HepG2 (cell line): Measurements from ENCODE around the gene PODXL2. TPM values are rescaled to one million over a fixed set of nuclear protein-coding genes. Genes with fewer than 3 reads are reported as not detected.

Experiments
- CENPT ChIP-seq: sonication (generic); formaldehyde crosslinking; IDR thresholded peaks from 2 replicates; pipeline ENCODE4 v1.8.0; 2022; ENCODE audit warnings: low read depth, mild to moderate bottlenecking, moderate library complexity, missing genetic modification reagents
- CTCF ChIP-seq: sonication (generic); formaldehyde crosslinking; IDR thresholded peaks from 2 replicates; pipeline ENCODE4 v1.5.0; 2020; ENCODE audit warnings: mild to moderate bottlenecking, missing genetic modification reagents, moderate library complexity
- HDAC6 ChIP-seq: fragments of 200-600 bp; sonication (generic); IDR thresholded peaks from 2 replicates; pipeline ENCODE4 v1.7.0; 2017; ENCODE audit warnings: mild to moderate bottlenecking, antibody characterized with exemption, low read length, low read depth
- HIC2 ChIP-seq: sonication (generic); formaldehyde crosslinking; IDR thresholded peaks from 2 replicates; pipeline ENCODE4 v1.9.0; 2022; ENCODE audit warnings: low read depth, missing genetic modification reagents
- MAZ ChIP-seq, 2 experiments: sonication (generic) in 1 of 2; formaldehyde crosslinking in 1 of 2; IDR thresholded peaks; 2 replicates each; pipeline versions ENCODE4 v1.5.0 to v1.6.1; 2012 to 2020; ENCODE audit warnings: low read depth in 2 of 2, mild to moderate bottlenecking in 2 of 2, borderline replicate concordance in 1 of 2, improper control_type of control experiment in 1 of 2, low read length in 1 of 2, missing genetic modification reagents in 1 of 2, moderate library complexity in 1 of 2
- NFYB ChIP-seq: sonication (generic); formaldehyde crosslinking; IDR thresholded peaks from 2 replicates; pipeline ENCODE4 v1.4.0; 2020; ENCODE audit warnings: missing genetic modification reagents
- NFYC ChIP-seq: IDR thresholded peaks from 2 replicates; pipeline ENCODE4 v1.6.1; 2016; ENCODE audit warnings: missing genetic modification reagents, missing compliant biosample characterization
- POGZ ChIP-seq: sonication (generic); formaldehyde crosslinking; IDR thresholded peaks from 2 replicates; pipeline ENCODE4 v1.4.0; 2020; ENCODE audit warnings: mild to moderate bottlenecking, missing genetic modification reagents
- RERE ChIP-seq: IDR thresholded peaks from 2 replicates; pipeline ENCODE4 v1.6.1; 2016; ENCODE audit warnings: low read depth, missing genetic modification reagents, missing compliant biosample characterization
- SAFB2 ChIP-seq: sonication (generic); formaldehyde crosslinking; IDR thresholded peaks from 2 replicates; pipeline ENCODE4 v1.5.1; 2020; ENCODE audit warnings: missing genetic modification reagents, low read depth, mild to moderate bottlenecking, borderline replicate concordance
- TOPORS ChIP-seq: sonication (generic); formaldehyde crosslinking; IDR thresholded peaks from 2 replicates; pipeline ENCODE4 v1.8.0; 2023; ENCODE audit warnings: mild to moderate bottlenecking, missing genetic modification reagents
- ZHX1 ChIP-seq: sonication (generic); formaldehyde crosslinking; IDR thresholded peaks from 2 replicates; pipeline ENCODE4 v1.8.1; 2022; ENCODE audit warnings: low read depth, mild to moderate bottlenecking, missing genetic modification reagents
- ZNF878 ChIP-seq: sonication (generic); formaldehyde crosslinking; IDR thresholded peaks from 2 replicates; pipeline ENCODE4 v1.8.1; 2023; ENCODE audit warnings: mild to moderate bottlenecking, missing genetic modification reagents, moderate library complexity
- ZSCAN22 ChIP-seq: sonication (generic); formaldehyde crosslinking; IDR thresholded peaks from 2 replicates; pipeline ENCODE4 v1.4.0; 2020; ENCODE audit warnings: mild to moderate bottlenecking, missing genetic modification reagents
- polyA plus RNA-seq, 8 experiments: library from polyadenylated mRNA; depleted of rRNA in 3 of 8; stranded (reverse) in 7 of 8; unstranded in 1 of 8; fragments of >200 nt; fragmentation: Illumina TruSeq in 4 of 8; extraction: Trizol in 4 of 8; gene quantifications; 2 replicates each; pipeline versions ENCODE4 v1.2.1 to v1.2.3, GENCODE V29; 2011 to 2016; ENCODE audit warnings: low read depth in 4 of 8, missing spikeins in 1 of 8, mixed read lengths in 1 of 8; ENCODE audit not compliant: insufficient read depth in 1 of 8
- total RNA-seq, 5 experiments: library from RNA; depleted of rRNA; stranded (reverse); fragments of >200 nt; fragmentation: Illumina TruSeq; extraction: Trizol; gene quantifications; 2 replicates each; pipeline ENCODE4 v1.2.3, GENCODE V29; 2016; ENCODE audit warnings: low read depth in 1 of 5

PODXL2 gene
- total and polyA plus RNA-seq, 2 of the 13 experiments (the other 11 are each of a cell fraction or from before 2014, with no cell fraction given), result 20.4 to 25.1 TPM

- TF ChIP-seq HDAC6, result no peak
- peak; percentile 82 for TF ChIP-seq NFYB (CRISPR knock-in tag)
- no peak for TF ChIP-seq RERE (CRISPR knock-in tag)
- no peak for TF ChIP-seq ZNF878 (CRISPR knock-in tag)
- TF ChIP-seq MAZ (IDR thresholded peaks at IDR 0.05; ENCODE audit: borderline replicate concordance, low read depth, low read length), result no peak
- no peak for TF ChIP-seq MAZ (CRISPR knock-in tag; IDR thresholded peaks at IDR 0.05; ENCODE audit: low read depth)
- TF ChIP-seq CTCF (CRISPR knock-in tag), result 0 out of 2 replicates have a peak, but pooled peaks have one; percentile 7
- peak; percentile 88 for TF ChIP-seq NFYC (CRISPR knock-in tag)
- no peak for TF ChIP-seq TOPORS (CRISPR knock-in tag)
- TF ChIP-seq SAFB2, result no peak
- no peak for TF ChIP-seq HIC2 (CRISPR knock-in tag)
- no peak for TF ChIP-seq ZSCAN22 (CRISPR knock-in tag)
- TF ChIP-seq CENPT (CRISPR knock-in tag), result no peak
- no peak for TF ChIP-seq ZHX1 (CRISPR knock-in tag)
- TF ChIP-seq POGZ, result no peak
Measured at GRCh38 chr3:127697551-127698240, 68.7 kb downstream of the PODXL2 start (continued).
